IMR-90 (cell line): ENCODE results near the gene CARNS1. TPM values are rescaled to one million over a fixed set of nuclear protein-coding genes. Genes with fewer than 3 reads are reported as not detected.

Experiments
- ATAC-seq: fragments of 200-7000 bp; cut with Tn5 transposase; 2 replicates; pipeline ENCODE4 v1.9.1; 2020; ENCODE audit warnings: low read depth, mild to moderate bottlenecking, moderate library complexity
- BruUV-seq: library from RNA; stranded (reverse); fragments of 400-500 nt; replicated peaks from 2 replicates; lab custom pipeline; 2021; lab: Mats Ljungman, UMichigan
- CTCF ChIA-PET: fragments of 300-600 bp; formaldehyde crosslinking; extraction: SDS; loops from one replicate; lab custom pipeline; 2021; ENCODE audit warnings: antibody characterized with exemption; lab: Yijun Ruan, JAX
- POLR2A ChIA-PET: fragments of 300-600 bp; sonication (Branson Sonifier 250); formaldehyde crosslinking; loops from one replicate; lab custom pipeline; 2022; ENCODE audit warnings: antibody characterized with exemption; ENCODE audit not compliant: unreplicated experiment; lab: Charles Lee
- DNase-seq: peaks from one replicate; pipeline ENCODE4 v3.0.0; 2013
- H2AFZ ChIP-seq: replicated peaks from 2 replicates; pipeline ENCODE3; 2013; ENCODE audit warnings: low read length, mild to moderate bottlenecking; ENCODE audit not compliant: poor library complexity
- H2AK5ac ChIP-seq: 2 replicates; pipeline ENCODE4 v1.6.1; 2013; ENCODE audit warnings: low read depth, low read length, inconsistent platforms
- H2AK9ac ChIP-seq: replicated peaks from 2 replicates; pipeline ENCODE3; 2013; ENCODE audit warnings: mild to moderate bottlenecking, low read depth, low read length, moderate library complexity; ENCODE audit not compliant: poor library complexity
- H2BK120ac ChIP-seq: 2 replicates; pipeline ENCODE4 v1.6.1; 2013; ENCODE audit warnings: low read depth, low read length, inconsistent platforms
- H2BK15ac ChIP-seq: 3 replicates; pipeline ENCODE4 v1.6.1; 2013; ENCODE audit warnings: low read depth, low read length, inconsistent platforms
- H2BK20ac ChIP-seq: 2 replicates; pipeline ENCODE4 v1.6.1; 2013; ENCODE audit warnings: low read depth, mild to moderate bottlenecking, inconsistent platforms, low read length, moderate library complexity
- H2BK5ac ChIP-seq: 2 replicates; pipeline ENCODE4 v1.6.1; 2013; ENCODE audit warnings: mild to moderate bottlenecking, low read depth, low read length, inconsistent platforms; ENCODE audit not compliant: poor library complexity, severe bottlenecking
- H3K14ac ChIP-seq: replicated peaks from 2 replicates; pipeline ENCODE4 v1.6.1; 2013; ENCODE audit warnings: low read depth, low read length, inconsistent platforms
- H3K18ac ChIP-seq: 2 replicates; pipeline ENCODE4 v1.6.1; 2013; ENCODE audit warnings: low read depth, low read length, control low read depth
- H3K23ac ChIP-seq: 2 replicates; pipeline ENCODE4 v1.6.1; 2013; ENCODE audit warnings: low read depth, low read length, inconsistent platforms
- H3K27ac ChIP-seq: 2 replicates; pipeline ENCODE4 v1.5.1; 2013; ENCODE audit warnings: mild to moderate bottlenecking, control low read depth, low read length; ENCODE audit not compliant: insufficient read depth
- H3K27me3 ChIP-seq: 2 replicates; pipeline ENCODE4 v1.6.1; 2013; ENCODE audit warnings: low read length; ENCODE audit not compliant: control insufficient read depth, insufficient read depth
- H3K36me3 ChIP-seq: 2 replicates; pipeline ENCODE4 v1.6.1; 2013; ENCODE audit warnings: low read length, mixed read lengths; ENCODE audit not compliant: control insufficient read depth, insufficient read depth
- H3K4ac ChIP-seq: 2 replicates; pipeline ENCODE4 v1.6.1; 2013; ENCODE audit warnings: low read depth, low read length, inconsistent platforms
- H3K4me1 ChIP-seq: 2 replicates; pipeline ENCODE4 v1.6.1; 2013; ENCODE audit warnings: low read length, mixed read lengths; ENCODE audit not compliant: control insufficient read depth, insufficient read depth
- H3K4me2 ChIP-seq: 2 replicates; pipeline ENCODE4 v1.6.1; 2013; ENCODE audit warnings: low read depth, mild to moderate bottlenecking, control low read depth, low read length, moderate library complexity
- H3K4me3 ChIP-seq: 2 replicates; pipeline ENCODE4 v1.5.1; 2013; ENCODE audit warnings: low read depth, mild to moderate bottlenecking, control low read depth, low read length, moderate library complexity; ENCODE audit not compliant: insufficient read depth
- H3K56ac ChIP-seq: 2 replicates; pipeline ENCODE4 v1.6.1; 2013; ENCODE audit warnings: low read length, inconsistent platforms; ENCODE audit not compliant: insufficient read depth; ENCODE audit errors: extremely low read depth
- H3K79me1 ChIP-seq, 2 experiments: 2 replicates each; pipeline ENCODE4 v1.6.1; 2013; ENCODE audit warnings: low read length in 2 of 2, inconsistent platforms in 1 of 2, low read depth in 1 of 2
- H3K9ac ChIP-seq: 2 replicates; pipeline ENCODE4 v1.6.1; 2013; ENCODE audit warnings: low read depth, low read length, control low read depth
- H3K9me1 ChIP-seq: 2 replicates; pipeline ENCODE4 v1.6.1; 2013; ENCODE audit warnings: low read length, inconsistent platforms; ENCODE audit not compliant: insufficient read depth
- H3K9me3 ChIP-seq: 2 replicates; pipeline ENCODE4 v1.6.1; 2013; ENCODE audit warnings: low read length; ENCODE audit not compliant: control insufficient read depth, insufficient read depth
- H4K20me1 ChIP-seq: 2 replicates; pipeline ENCODE4 v1.6.1; 2013; ENCODE audit warnings: low read length, inconsistent platforms; ENCODE audit not compliant: insufficient read depth
- H4K5ac ChIP-seq: 2 replicates; pipeline ENCODE4 v1.6.1; 2013; ENCODE audit warnings: mild to moderate bottlenecking, low read depth, low read length, control low read depth
- H4K8ac ChIP-seq, 2 experiments: 2 replicates each; pipeline ENCODE4 v1.6.1; 2013; ENCODE audit warnings: low read depth in 2 of 2, low read length in 2 of 2, control low read depth in 1 of 2, inconsistent platforms in 1 of 2
- H4K91ac ChIP-seq: 2 replicates; pipeline ENCODE4 v1.6.1; 2013; ENCODE audit warnings: low read depth, low read length, inconsistent platforms; ENCODE audit not compliant: insufficient read depth
- BHLHE40 ChIP-seq: fragments of 150-350 bp; IDR thresholded peaks from 2 replicates; pipeline ENCODE4 v1.6.1; 2016; ENCODE audit warnings: mild to moderate bottlenecking, low read depth, low read length
- ELK1 ChIP-seq: fragments of 150-350 bp; IDR thresholded peaks from 2 replicates; pipeline ENCODE4 v1.6.1; 2016; ENCODE audit warnings: low read depth, mild to moderate bottlenecking, low read length, moderate library complexity, borderline replicate concordance
- MAZ ChIP-seq: IDR thresholded peaks from 2 replicates; pipeline ENCODE4 v1.6.1; 2012; ENCODE audit warnings: low read depth, mild to moderate bottlenecking, low read length, improper control_type of control experiment, moderate library complexity, borderline replicate concordance
- POLR2A ChIP-seq: IDR thresholded peaks from 2 replicates; pipeline ENCODE4 v1.6.1; 2012; ENCODE audit warnings: mild to moderate bottlenecking, low read depth, low read length
- RAD21 ChIP-seq: IDR thresholded peaks from 2 replicates; pipeline ENCODE4 v1.6.1; 2012; ENCODE audit warnings: low read length, improper control_type of control experiment
- RCOR1 ChIP-seq: IDR thresholded peaks from 2 replicates; pipeline ENCODE4 v1.6.1; 2012; ENCODE audit warnings: mild to moderate bottlenecking, low read length, improper control_type of control experiment; ENCODE audit not compliant: insufficient replicate concordance
- RFX5 ChIP-seq: IDR thresholded peaks from 2 replicates; pipeline ENCODE4 v1.8.0; 2012; ENCODE audit warnings: low read depth, mild to moderate bottlenecking, low read length, moderate library complexity
- SMC3 ChIP-seq: fragments of 150-350 bp; IDR thresholded peaks from 2 replicates; pipeline ENCODE4 v1.6.1; 2016; ENCODE audit warnings: low read depth, mild to moderate bottlenecking, antibody characterized with exemption, low read length, moderate library complexity
- WGBS, 2 experiments: methylation state at CpG; one replicate each; pipeline versions ENCODE4 v1.1.5 to v1.1.7; 2013; ENCODE audit warnings: missing lambda C conversion rate in 2 of 2; ENCODE audit not compliant: insufficient read length in 1 of 2; ENCODE audit errors: extremely low coverage in 2 of 2; 5-methylcytosine and 5-hydroxymethylcytosine counted together
- dilution Hi-C: fragments of 300-500 bp; cut with HindIII; formaldehyde crosslinking; loops from one replicate; pipeline ENCODE4 v1.14.3; 2018; ENCODE audit warnings: low sequenced_read_pairs; ENCODE audit not compliant: unreplicated experiment
- in situ Hi-C: fragments of 300-500 bp; cut with MboI; formaldehyde crosslinking; loops from 3 replicates; pipeline ENCODE4 v1.14.3; 2019; ENCODE audit warnings: low sequenced_read_pairs, inconsistent platforms, mixed read lengths
- intact Hi-C: fragments of 100-400 bp; cut with micrococcal nuclease; formaldehyde crosslinking; loops from 2 replicates; pipeline ENCODE4 v1.10.0; 2022
- polyA plus RNA-seq, 3 experiments: library from polyadenylated mRNA; depleted of rRNA; stranded (reverse); fragments of >200 nt; gene quantifications; 2 replicates each; pipeline ENCODE4 v1.2.3, GENCODE V29; 2012; ENCODE audit warnings: low replicate concordance in 1 of 3
- total RNA-seq: library from RNA; depleted of rRNA; stranded (reverse); fragments of >200 nt; gene quantifications from 2 replicates; pipeline ENCODE4 v1.2.3, GENCODE V29; 2012

CARNS1 gene
- total and polyA plus RNA-seq, 2 of the 4 experiments (the other 2 are of a cell fraction) = under 0.01 to 0.32 TPM

- Histone ChIP-seq H3K9me3 (no peaks in the 10 kb centered on the region), H3K4me3 (no peak overlapping the region), H2BK15ac (no peak overlapping the region), H2BK5ac (no peak overlapping the region), H3K36me3 (peaks cover 45% of the 10 kb centered on the region; the same call in 1 of the 2 replicates), H4K5ac (no peak overlapping the region), H3K79me1 (peaks cover 8 to 26% of the 10 kb centered on the region in 2 experiments), H4K91ac (no peak overlapping the region), H3K27ac (no peak overlapping the region), H3K9ac (no peak overlapping the region), H3K4me2 (no peak overlapping the region), H2AK5ac (no peak overlapping the region), H4K8ac (no peak overlapping the region), H3K56ac (no peak overlapping the region), H2BK20ac (no peak overlapping the region), H3K27me3 (no peaks in the 10 kb centered on the region), H3K23ac (no peak overlapping the region), H2BK120ac (no peak overlapping the region), H2AK9ac (no peak overlapping the region), H3K4ac (no peak overlapping the region), H3K18ac (no peak overlapping the region), H3K14ac (no peak overlapping the region), H3K9me1 (peaks cover 8% of the 10 kb centered on the region; the same call in 1 of the 2 replicates), H4K20me1 (peaks cover 8% of the 10 kb centered on the region), H2AFZ (peak overlapping the region; percentile 13), H3K4me1 (peaks cover 3% of the 10 kb centered on the region; the same call in 1 of the 2 replicates)
- no peak for DNase-seq
- no peak for TF ChIP-seq RCOR1
- TF ChIP-seq SMC3 = no peak
- TF ChIP-seq POLR2A = no peak
- TF ChIP-seq RAD21 = no peak
- no peak for TF ChIP-seq MAZ
- no peak for TF ChIP-seq ELK1
- no peak for TF ChIP-seq RFX5
- no peak for TF ChIP-seq BHLHE40
- in situ Hi-C loops = no loop called here
- POLR2A ChIA-PET = no interaction called here
- dilution Hi-C loops = no loop called here
- CTCF ChIA-PET = no interaction called here
- ATAC-seq = no peak
- no TSS peak for BruUV-seq
- WGBS, 2 experiments = 84% methylated on average over 13 of the region's 31 CpGs; no CpG with 5 or more reads in 1 of the 2 experiments
- intact Hi-C loops = no loop called here
These were observed 24.1 kb downstream of the CARNS1 start for GRCh38 chr11:67439321-67440228.
